Esophagus muscularis mucosa (tissue), 4 donors: ENCODE data around the gene MIEF2. TPM values are rescaled to one million over a fixed set of nuclear protein-coding genes. Genes with fewer than 3 reads are reported as not detected.

Source experiments
- DNase-seq: peaks from one replicate; pipeline ENCODE4 v3.0.0-alpha.2; 2017; ENCODE audit errors: extremely low spot score
- H3K27ac ChIP-seq, 4 donors: fragments of 200-600 bp; sonication (generic); replicated peaks in 1 of 4; 1 replicate in 3 of 4; 2 replicates in 1 of 4; pipeline ENCODE4 v1.5.1; 2016 to 2019; ENCODE audit warnings: mild to moderate bottlenecking in 1 of 4
- H3K27me3 ChIP-seq, 4 donors: fragments of 200-600 bp; sonication (generic); one replicate each; pipeline versions ENCODE4 v1.5.1 to v1.6.0; 2016 to 2019
- H3K36me3 ChIP-seq, 4 donors: fragments of 200-600 bp; sonication (generic); one replicate each; pipeline ENCODE4 v1.5.1; 2016 to 2019
- H3K4me1 ChIP-seq, 4 donors: fragments of 200-600 bp; sonication (generic); one replicate each; pipeline ENCODE4 v1.5.1; 2016 to 2019
- H3K4me3 ChIP-seq, 4 donors: fragments of 200-600 bp; sonication (generic); 1 replicate in 2 of 4; 2 replicates in 2 of 4; pipeline ENCODE4 v1.5.1; 2016 to 2019; ENCODE audit warnings: mild to moderate bottlenecking in 4 of 4, moderate library complexity in 1 of 4
- H3K9me3 ChIP-seq, 4 donors: fragments of 200-600 bp; sonication (generic); 1 replicate in 3 of 4; 2 replicates in 1 of 4; pipeline ENCODE4 v1.5.1; 2016 to 2019
- CTCF ChIP-seq, 3 experiments: fragments of 200-600 bp in 2 of 3; fragments of 450-650 bp in 1 of 3; sonication (generic) in 2 of 3; IDR thresholded peaks; one replicate each; pipeline ENCODE4 v1.5.1; 2017 to 2019; ENCODE audit warnings: antibody characterized with exemption in 3 of 3, mild to moderate bottlenecking in 2 of 3, moderate library complexity in 1 of 3
- EP300 ChIP-seq: sonication (generic); formaldehyde crosslinking; IDR thresholded peaks from one replicate; pipeline ENCODE4 v1.6.1; 2017; ENCODE audit warnings: antibody characterized with exemption
- POLR2A ChIP-seq: fragments of 450-650 bp; IDR thresholded peaks from one replicate; pipeline ENCODE4 v1.6.1; 2017; ENCODE audit warnings: antibody characterized with exemption, moderate library complexity, mild to moderate bottlenecking, low read depth
- POLR2AphosphoS5 ChIP-seq, 2 donors: sonication (generic); formaldehyde crosslinking; IDR thresholded peaks; one replicate each; pipeline ENCODE4 v1.6.1; 2017; ENCODE audit warnings: antibody characterized with exemption in 2 of 2
- WGBS: methylation state at CpG from one replicate; pipeline ENCODE4 v1.1.5; 2018; 5-methylcytosine and 5-hydroxymethylcytosine counted together
- intact Hi-C: fragments of 100-400 bp; cut with DNase I; formaldehyde crosslinking; loops from one replicate; pipeline ENCODE4 v1.15.1; 2023
- total RNA-seq, 4 donors: library from RNA; depleted of rRNA; stranded (reverse); fragments of >200 nt; gene quantifications; one replicate each; pipeline versions ENCODE4 v1.1.0 to v1.2.1, GENCODE V29; 2016

The MIEF2 gene
- total RNA-seq, 4 donors from 2014 or later, result 10.8 to 27.2 (median 17.9) TPM

- TF ChIP-seq CTCF (IDR thresholded peaks at IDR 0.05) (no peak), POLR2AphosphoS5 (IDR thresholded peaks at IDR 0.05) (no peak), POLR2A (no peak), EP300 (no peak)
- no peak overlapping the region for H3K27ac ChIP-seq
- 82% methylated on average over 9 of the region's 16 CpGs for WGBS
- H3K4me1 ChIP-seq, result peaks cover 22 to 29% (median 28%) of the 10 kb centered on the region in 4 donors
- H3K36me3 ChIP-seq, result peaks cover 71 to 86% (median 84%) of the 10 kb centered on the region in 4 donors
- no peaks in the 10 kb centered on the region for H3K27me3 ChIP-seq
- no peak overlapping the region for H3K4me3 ChIP-seq
- no peak for DNase-seq
- H3K9me3 ChIP-seq, result no peaks in the 10 kb centered on the region
- intact Hi-C loops, result no loop called here
These were observed 7.1 kb upstream of the MIEF2 start for GRCh38 chr17:18253187-18253884.

GRCh38 chr17:18253947-18254821 is 6.3 kb upstream of the MIEF2 start:
- intact Hi-C loops, result no loop called here
- Histone ChIP-seq H3K27ac (no peak overlapping the region), H3K27me3 (no peaks in the 10 kb centered on the region), H3K4me1 (peaks cover 19 to 29% (median 25%) of the 10 kb centered on the region in 4 donors), H3K9me3 (no peaks in the 10 kb centered on the region), H3K4me3 (no peak overlapping the region), H3K36me3 (peaks cover 65 to 78% (median 76%) of the 10 kb centered on the region in 4 donors)
- no peak for TF ChIP-seq EP300
- TF ChIP-seq POLR2AphosphoS5 (IDR thresholded peaks at IDR 0.05), result no peak
- TF ChIP-seq POLR2A, result no peak
- no peak for TF ChIP-seq CTCF (IDR thresholded peaks at IDR 0.05)
- WGBS, result 82% methylated on average over 16 of the region's 27 CpGs
- DNase-seq, result no peak

GRCh38 chr17:18254888-18255649 is 5.4 kb upstream of the MIEF2 start:
- intact Hi-C loops, result no loop called here
- Histone ChIP-seq H3K9me3 (no peaks in the 10 kb centered on the region), H3K27me3 (no peaks in the 10 kb centered on the region), H3K36me3 (peaks cover 61 to 69% (median 67%) of the 10 kb centered on the region in 4 donors), H3K4me3 (no peak overlapping the region), H3K27ac (no peak overlapping the region), H3K4me1 (peaks cover 28 to 38% (median 33%) of the 10 kb centered on the region in 4 donors)
- no peak for DNase-seq
- 96% methylated on average over 8 of the region's 8 CpGs for WGBS
- TF ChIP-seq POLR2A, result no peak
- TF ChIP-seq POLR2AphosphoS5 (IDR thresholded peaks at IDR 0.05), result no peak
- no peak for TF ChIP-seq CTCF (IDR thresholded peaks at IDR 0.05)
- no peak for TF ChIP-seq EP300

- 79% methylated on average over 2 of the region's 11 CpGs for WGBS
- Histone ChIP-seq H3K36me3 (peaks cover 51 to 56% (median 54%) of the 10 kb centered on the region in 4 donors), H3K9me3 (no peaks in the 10 kb centered on the region), H3K4me3 (peak overlapping the region in 1 of 4 donors; percentile 83), H3K4me1 (peaks cover 31 to 45% (median 40%) of the 10 kb centered on the region in 4 donors), H3K27me3 (no peaks in the 10 kb centered on the region), H3K27ac (peak overlapping the region in 2 of 4 donors; percentile 98 to 99)
- intact Hi-C loops, result no loop called here
- DNase-seq, result no peak
- no peak for TF ChIP-seq EP300
- TF ChIP-seq CTCF (IDR thresholded peaks at IDR 0.05), result no peak
These were observed 4.1 kb upstream of the MIEF2 start for GRCh38 chr17:18256351-18256750.
